ENCODE measurements around the gene ZDHHC8.

ZDHHC8 gene

DNA sequence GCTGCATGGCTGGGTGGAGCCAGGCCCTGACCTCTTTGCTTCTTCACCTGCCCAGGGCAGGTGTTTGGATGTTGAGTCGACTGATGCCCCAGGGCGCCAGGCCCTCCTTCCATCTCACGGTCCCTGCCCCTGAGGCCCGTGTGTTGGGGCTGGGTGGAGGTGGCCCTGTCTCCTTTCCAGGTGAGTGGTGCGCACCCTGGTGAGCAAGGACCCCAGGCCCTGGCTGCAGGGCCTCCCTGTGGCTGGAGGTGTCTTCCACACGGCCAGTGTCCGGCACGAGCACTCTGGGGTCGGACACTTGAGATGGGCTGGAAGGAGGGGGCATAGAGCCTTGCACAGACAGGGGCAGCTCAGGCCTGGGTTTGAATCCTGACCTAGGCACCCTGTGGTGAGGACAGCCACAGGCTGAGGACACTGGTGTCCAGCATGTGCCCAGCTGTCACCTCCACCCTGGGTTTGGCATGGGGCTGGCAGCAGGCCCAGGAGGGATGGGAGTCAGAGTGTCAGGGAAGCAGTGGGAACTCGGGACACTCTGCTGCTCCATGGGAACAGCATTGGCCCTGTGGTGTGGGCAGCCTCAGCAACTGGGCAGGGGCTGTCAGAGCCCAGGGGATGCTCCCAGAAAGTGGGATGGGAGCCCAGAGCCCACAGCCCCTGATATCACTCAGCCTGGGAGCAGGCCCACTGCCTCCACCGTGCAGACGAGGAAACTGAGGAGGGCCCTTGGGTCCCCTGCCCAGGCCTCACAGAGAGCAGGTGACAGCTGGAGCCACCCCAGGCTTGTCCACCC, 56.4 kb downstream of the ZDHHC8 start:
- no peak for DNase-seq (ENCODE audit: extremely low read depth, insufficient read length)
- Histone ChIP-seq H3K27me3 (replicated peaks; ENCODE audit: control insufficient read depth, insufficient read depth, low read length) (no peaks in the 10 kb centered on the region; the same call in 1 of the 2 replicates), H3K36me3 (ENCODE audit: control insufficient read depth, insufficient read depth, low read length) (no peaks in the 10 kb centered on the region), H3K4me3 (replicated peaks; ENCODE audit: low read depth, low read length) (no peak overlapping the region)
- TF ChIP-seq, protein P1, sequence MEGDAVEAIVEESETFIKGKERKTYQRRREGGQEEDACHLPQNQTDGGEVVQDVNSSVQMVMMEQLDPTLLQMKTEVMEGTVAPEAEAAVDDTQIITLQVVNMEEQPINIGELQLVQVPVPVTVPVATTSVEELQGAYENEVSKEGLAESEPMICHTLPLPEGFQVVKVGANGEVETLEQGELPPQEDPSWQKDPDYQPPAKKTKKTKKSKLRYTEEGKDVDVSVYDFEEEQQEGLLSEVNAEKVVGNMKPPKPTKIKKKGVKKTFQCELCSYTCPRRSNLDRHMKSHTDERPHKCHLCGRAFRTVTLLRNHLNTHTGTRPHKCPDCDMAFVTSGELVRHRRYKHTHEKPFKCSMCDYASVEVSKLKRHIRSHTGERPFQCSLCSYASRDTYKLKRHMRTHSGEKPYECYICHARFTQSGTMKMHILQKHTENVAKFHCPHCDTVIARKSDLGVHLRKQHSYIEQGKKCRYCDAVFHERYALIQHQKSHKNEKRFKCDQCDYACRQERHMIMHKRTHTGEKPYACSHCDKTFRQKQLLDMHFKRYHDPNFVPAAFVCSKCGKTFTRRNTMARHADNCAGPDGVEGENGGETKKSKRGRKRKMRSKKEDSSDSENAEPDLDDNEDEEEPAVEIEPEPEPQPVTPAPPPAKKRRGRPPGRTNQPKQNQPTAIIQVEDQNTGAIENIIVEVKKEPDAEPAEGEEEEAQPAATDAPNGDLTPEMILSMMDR (IDR thresholded peaks at IDR 0.05; ENCODE audit: insufficient read depth, low read length, poor library complexity, severe bottlenecking), result no peak

DNA sequence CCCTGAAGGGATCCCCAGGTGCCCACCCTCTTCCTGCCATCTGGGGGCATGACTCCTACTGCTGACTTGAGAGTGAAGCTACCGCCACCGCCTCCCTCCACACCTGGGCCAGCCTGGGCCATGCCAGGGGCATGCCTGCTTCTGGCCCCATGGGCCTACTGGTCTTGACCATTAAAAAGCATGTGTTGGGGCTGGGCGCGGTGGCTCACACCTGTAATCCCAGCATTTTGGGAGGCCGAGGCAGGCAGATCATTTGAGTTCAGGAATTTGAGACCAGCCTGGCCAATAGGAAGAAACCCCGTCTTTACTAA, 56.9 kb downstream of the ZDHHC8 start:
- no peak overlapping the region for H3K4me3 ChIP-seq (replicated peaks; ENCODE audit: low read depth, low read length)
- no peaks in the 10 kb centered on the region for H3K36me3 ChIP-seq (ENCODE audit: control insufficient read depth, insufficient read depth, low read length)
- TF ChIP-seq, protein P1 (IDR thresholded peaks at IDR 0.05; ENCODE audit: insufficient read depth, low read length, poor library complexity, severe bottlenecking), result no peak
- no peak for DNase-seq (ENCODE audit: extremely low read depth, insufficient read length)
- H3K27me3 ChIP-seq (replicated peaks; ENCODE audit: control insufficient read depth, insufficient read depth, low read length), result no peaks in the 10 kb centered on the region; the same call in 1 of the 2 replicates

DNA sequence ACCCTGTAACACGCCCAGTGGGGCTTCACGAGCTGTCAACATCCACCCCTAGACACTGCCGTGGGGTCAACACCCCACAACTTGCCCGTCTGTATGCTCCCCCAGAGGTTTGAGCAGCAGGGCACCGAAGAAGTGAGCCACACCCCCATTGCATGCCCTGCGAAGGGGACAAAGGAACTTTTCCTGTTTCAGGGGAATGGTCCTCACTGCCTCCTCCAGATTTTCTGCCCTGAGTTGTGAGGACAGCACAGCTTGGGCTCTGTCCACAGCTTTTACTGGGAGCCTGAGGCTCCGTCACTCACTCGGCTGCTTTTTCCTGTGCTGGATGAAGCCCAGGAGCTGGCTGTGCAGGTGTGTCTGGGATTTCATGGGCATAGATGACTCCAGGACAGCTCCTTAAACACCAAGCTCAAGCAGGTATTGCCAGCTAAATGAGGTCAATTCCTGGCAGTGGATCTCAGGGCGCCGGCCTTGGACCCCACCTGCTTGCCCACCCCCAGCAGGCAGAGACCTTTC, 59.5 kb downstream of the ZDHHC8 start:
- no peak overlapping the region for H3K4me3 ChIP-seq (replicated peaks; ENCODE audit: low read depth, low read length)
- TF ChIP-seq, protein P1 (IDR thresholded peaks at IDR 0.05; ENCODE audit: insufficient read depth, low read length, poor library complexity, severe bottlenecking), result no peak
- H3K36me3 ChIP-seq (ENCODE audit: control insufficient read depth, insufficient read depth, low read length), result no peaks in the 10 kb centered on the region
- DNase-seq (ENCODE audit: extremely low read depth, insufficient read length), result no peak
- no peaks in the 10 kb centered on the region; the same call in 1 of the 2 replicates for H3K27me3 ChIP-seq (replicated peaks; ENCODE audit: control insufficient read depth, insufficient read depth, low read length)

DNA sequence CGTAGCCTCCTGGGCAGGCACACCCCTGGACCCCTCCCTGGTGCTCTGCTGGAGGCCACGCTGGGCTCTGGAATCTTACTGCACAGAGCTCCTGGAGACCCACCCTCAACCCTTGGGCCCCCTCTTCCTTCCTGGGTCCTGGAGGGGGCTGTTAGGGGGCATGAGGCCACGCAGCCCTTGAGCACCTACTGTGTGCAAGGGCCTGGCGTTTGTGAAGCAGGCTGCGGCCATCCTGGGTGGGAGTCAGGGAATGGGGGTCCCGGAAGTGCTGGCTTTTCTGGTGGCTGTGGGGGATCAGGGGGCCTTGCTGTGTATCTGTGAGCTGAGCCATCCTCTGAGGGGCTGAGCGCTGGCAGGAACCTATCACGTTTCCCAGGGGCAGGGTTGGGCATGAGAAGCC, 60.2 kb downstream of the ZDHHC8 start:
- TF ChIP-seq, protein P1 (IDR thresholded peaks at IDR 0.05; ENCODE audit: insufficient read depth, low read length, poor library complexity, severe bottlenecking), result no peak
- Histone ChIP-seq H3K36me3 (ENCODE audit: control insufficient read depth, insufficient read depth, low read length) (no peaks in the 10 kb centered on the region), H3K4me3 (replicated peaks; ENCODE audit: low read depth, low read length) (no peak overlapping the region), H3K27me3 (replicated peaks; ENCODE audit: control insufficient read depth, insufficient read depth, low read length) (no peaks in the 10 kb centered on the region; the same call in 1 of the 2 replicates)
- no peak for DNase-seq (ENCODE audit: extremely low read depth, insufficient read length)

DNA sequence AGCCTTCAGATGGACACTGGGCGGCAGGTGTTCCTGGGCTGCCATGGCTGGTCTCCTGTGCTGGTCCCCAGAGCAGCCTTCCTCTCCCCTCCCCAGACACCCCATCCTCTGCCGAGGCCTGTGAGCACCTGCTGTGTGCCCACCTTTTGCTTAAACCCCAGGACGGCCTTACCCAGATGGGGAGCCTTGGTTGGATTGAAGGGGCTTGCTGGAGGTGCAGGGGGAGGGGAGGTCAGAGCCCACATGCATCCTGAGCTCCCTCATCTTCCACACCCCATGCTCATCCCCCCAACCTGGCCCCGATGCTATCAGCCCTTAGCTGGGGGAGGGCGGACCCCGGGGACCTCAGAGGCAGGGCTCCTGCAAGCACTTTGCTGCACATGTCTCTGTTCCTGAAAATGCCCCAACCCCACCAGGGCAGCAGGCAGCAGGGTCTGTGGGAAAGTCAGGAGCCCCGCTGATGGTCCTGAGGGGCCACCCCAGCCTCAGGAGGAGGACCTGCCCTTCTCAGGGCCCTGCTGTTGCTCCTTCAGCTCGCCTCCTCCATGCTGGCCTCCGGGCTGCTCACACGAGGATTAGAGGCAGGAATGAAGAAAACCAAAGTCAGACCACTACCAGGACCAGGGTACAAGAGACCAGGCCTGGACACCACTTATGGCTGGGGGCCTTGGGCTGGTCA, 60.8 kb downstream of the ZDHHC8 start:
- no peak overlapping the region for H3K4me3 ChIP-seq (replicated peaks; ENCODE audit: low read depth, low read length)
- TF ChIP-seq, protein P1 (IDR thresholded peaks at IDR 0.05; ENCODE audit: insufficient read depth, low read length, poor library complexity, severe bottlenecking), result no peak
- DNase-seq (ENCODE audit: extremely low read depth, insufficient read length), result no peak
- no peaks in the 10 kb centered on the region for H3K36me3 ChIP-seq (ENCODE audit: control insufficient read depth, insufficient read depth, low read length)
- no peaks in the 10 kb centered on the region; the same call in 1 of the 2 replicates for H3K27me3 ChIP-seq (replicated peaks; ENCODE audit: control insufficient read depth, insufficient read depth, low read length)
